OCI-LY3 (cell line): ENCODE results near the gene PRR11.

Experiments used
- H2AFZ ChIP-seq: fragments of 200-600, 300-600 bp; shearing (Covaris generic); 2 replicates; pipeline ENCODE4 v1.6.0; 2014; ENCODE audit warnings: antibody characterized with exemption, low read depth, low read length
- H3K27ac ChIP-seq: fragments of 200-600, 300-600 bp; sonication (generic); 2 replicates; pipeline ENCODE4 v1.5.1; 2014; ENCODE audit warnings: mild to moderate bottlenecking, low read length, moderate library complexity, mixed read lengths
- H3K27me3 ChIP-seq: fragments of 200-600, 300-600 bp; sonication (generic); 2 replicates; pipeline ENCODE4 v1.6.1; 2014; ENCODE audit warnings: low read depth, low read length, mixed read lengths
- H3K36me3 ChIP-seq: fragments of 200-600, 300-600 bp; sonication (generic); replicated peaks from 2 replicates; pipeline ENCODE3; 2014; ENCODE audit warnings: low read depth, low read length, mixed read lengths
- H3K4me1 ChIP-seq: fragments of 300-600, 200-600 bp; sonication (generic); 2 replicates; pipeline ENCODE4 v1.6.1; 2014; ENCODE audit warnings: low read length, mixed read lengths
- H3K4me2 ChIP-seq: fragments of 200-600, 300-600 bp; sonication (generic); 2 replicates; pipeline ENCODE4 v1.6.1; 2014; ENCODE audit warnings: low read length, mixed read lengths
- H3K4me3 ChIP-seq: fragments of 300-600, 200-600 bp; sonication (generic); 2 replicates; pipeline ENCODE4 v1.5.1; 2014; ENCODE audit warnings: antibody characterized with exemption, mild to moderate bottlenecking, low read length, moderate library complexity
- H3K79me2 ChIP-seq: fragments of 300-600, 200-600 bp; shearing (Covaris generic); 2 replicates; pipeline ENCODE4 v1.6.1; 2014; ENCODE audit warnings: mild to moderate bottlenecking, low read length, mixed read lengths
- H3K9ac ChIP-seq: fragments of 300-600, 200-600 bp; shearing (Covaris generic); 2 replicates; pipeline ENCODE4 v1.6.0; 2014; ENCODE audit warnings: mild to moderate bottlenecking, low read length, moderate library complexity
- H3K9me3 ChIP-seq: fragments of 200-600, 300-600 bp; shearing (Covaris generic); 2 replicates; pipeline ENCODE4 v1.6.1; 2014; ENCODE audit warnings: low read length, mixed read lengths; ENCODE audit not compliant: insufficient read depth
- H4K20me1 ChIP-seq: fragments of 200-600, 300-600 bp; sonication (generic); 2 replicates; pipeline ENCODE4 v1.6.1; 2016; ENCODE audit warnings: low read length, mixed read lengths; ENCODE audit not compliant: insufficient read depth
- CTCF ChIP-seq: fragments of 200-600, 300-600 bp; sonication (generic); IDR thresholded peaks from 2 replicates; pipeline ENCODE4 v1.5.1; 2014; ENCODE audit warnings: antibody characterized with exemption, low read length, low read depth
- EZH2phosphoT487 ChIP-seq: fragments of 200-600 bp; shearing (Covaris generic); IDR thresholded peaks from 2 replicates; pipeline ENCODE4 v1.6.1; 2018; ENCODE audit warnings: antibody characterized with exemption, mixed run types, low read depth

PRR11 gene

GRCh38 chr17:59145571-59146096, 9.9 kb upstream of the PRR11 start:
- H3K79me2 ChIP-seq: peaks cover 68% of the 10 kb centered on the region
- H4K20me1 ChIP-seq: 0 out of 2 replicates have a peak, but pooled peaks cover 3% of the 10 kb centered on the region
- H3K4me2 ChIP-seq: no peak overlapping the region

DNA sequence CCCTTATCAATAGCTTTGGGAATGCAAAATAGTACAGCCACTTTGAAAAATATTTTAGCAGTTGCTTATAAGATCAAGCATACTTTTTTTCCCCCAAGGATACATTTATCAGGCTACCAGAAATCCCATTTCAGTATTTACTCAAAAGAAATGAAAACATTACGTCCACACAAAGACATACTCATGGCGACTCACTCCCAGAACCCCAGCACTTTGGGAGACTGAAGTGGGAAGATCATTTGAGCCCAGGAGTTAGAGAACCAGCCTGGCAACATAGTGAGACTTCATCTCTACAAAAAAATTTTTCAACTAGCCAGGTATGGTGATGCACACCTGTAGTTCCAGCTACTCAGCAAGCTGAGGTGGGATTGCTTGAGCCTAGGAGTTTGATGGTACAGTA, 6.5 kb upstream of the PRR11 start:
- Histone ChIP-seq H3K4me1 (peaks cover 22% of the 10 kb centered on the region), H2AFZ (no peak overlapping the region), H3K4me2 (no peak overlapping the region), H3K27me3 (no peaks in the 10 kb centered on the region), H3K4me3 (no peak overlapping the region), H3K36me3 (no peaks in the 10 kb centered on the region), H3K79me2 (peaks cover 96% of the 10 kb centered on the region), H4K20me1 (0 out of 2 replicates have a peak, but pooled peaks cover 4% of the 10 kb centered on the region), H3K27ac (no peak overlapping the region), H3K9ac (no peak overlapping the region), H3K9me3 (no peaks in the 10 kb centered on the region)
- TF ChIP-seq EZH2phosphoT487 (no peak), CTCF (no peak)

More at GRCh38 chr17:59145571-59146096, 9.9 kb upstream of the PRR11 start:
- Histone ChIP-seq H3K27me3 (no peaks in the 10 kb centered on the region), H3K27ac (no peak overlapping the region), H3K4me3 (no peak overlapping the region), H3K36me3 (no peaks in the 10 kb centered on the region), H3K9me3 (no peaks in the 10 kb centered on the region), H2AFZ (no peak overlapping the region), H3K4me1 (peaks cover 9% of the 10 kb centered on the region), H3K9ac (no peak overlapping the region)
- TF ChIP-seq EZH2phosphoT487: no peak
- no peak for TF ChIP-seq CTCF

DNA sequence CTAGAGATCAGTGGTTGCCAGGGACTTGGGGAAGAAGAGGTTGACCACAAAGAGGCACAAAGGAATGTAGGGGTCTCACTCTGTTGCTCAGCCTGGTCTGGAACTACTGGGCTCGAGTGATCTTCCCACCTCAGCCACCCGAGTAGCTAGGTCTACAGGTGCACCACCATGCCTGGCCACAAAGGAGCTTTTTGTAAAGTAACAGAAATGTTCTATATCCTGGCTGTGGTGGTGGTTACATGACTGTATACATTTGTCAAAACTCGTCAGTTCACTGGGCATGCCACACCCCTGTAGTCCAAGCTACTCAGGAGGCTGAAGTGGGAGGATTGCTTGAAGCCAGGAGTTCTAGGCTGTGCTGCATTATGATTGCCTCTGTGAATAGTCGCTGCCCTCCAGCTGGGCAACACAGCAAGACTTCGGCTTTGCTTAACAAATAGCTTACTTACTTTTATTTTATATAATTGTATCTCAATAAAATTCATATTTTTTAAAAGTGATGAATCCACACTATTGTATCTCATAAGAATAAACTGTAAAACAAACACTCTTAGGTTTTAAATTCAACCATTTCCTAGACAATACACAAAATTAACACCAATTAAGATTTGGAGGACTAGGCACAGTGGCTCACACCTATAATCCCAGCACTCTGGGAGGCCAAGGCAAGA, 5.6 kb upstream of the PRR11 start:
- H3K79me2 ChIP-seq: peaks cover 95% of the 10 kb centered on the region
- no peak for TF ChIP-seq EZH2phosphoT487
- no peak for TF ChIP-seq CTCF
- peaks cover 22% of the 10 kb centered on the region for H3K4me1 ChIP-seq
- H3K27ac ChIP-seq: no peak overlapping the region
- H3K4me2 ChIP-seq: no peak overlapping the region
- H3K9ac ChIP-seq: no peak overlapping the region
- H3K9me3 ChIP-seq: no peaks in the 10 kb centered on the region
- no peak overlapping the region for H3K4me3 ChIP-seq
- 0 out of 2 replicates have a peak, but pooled peaks cover 4% of the 10 kb centered on the region for H4K20me1 ChIP-seq
- no peak overlapping the region for H2AFZ ChIP-seq
- no peaks in the 10 kb centered on the region for H3K36me3 ChIP-seq
- no peaks in the 10 kb centered on the region for H3K27me3 ChIP-seq

- Histone ChIP-seq H3K36me3 (no peaks in the 10 kb centered on the region), H3K27me3 (no peaks in the 10 kb centered on the region), H3K4me3 (no peak overlapping the region), H3K4me2 (no peak overlapping the region), H3K9ac (no peak overlapping the region), H4K20me1 (0 out of 2 replicates have a peak, but pooled peaks cover 4% of the 10 kb centered on the region), H3K4me1 (peaks cover 22% of the 10 kb centered on the region), H3K9me3 (no peaks in the 10 kb centered on the region), H3K79me2 (peaks cover 89% of the 10 kb centered on the region), H2AFZ (no peak overlapping the region), H3K27ac (no peak overlapping the region)
- TF ChIP-seq EZH2phosphoT487: no peak
- no peak for TF ChIP-seq CTCF
These were observed 4.5 kb upstream of the PRR11 start for GRCh38 chr17:59151006-59151405.
